ENCODE measurements around the gene IGFBP2. TPM values are rescaled to one million over a fixed set of nuclear protein-coding genes. Genes with fewer than 3 reads are reported as not detected.
A peak's percentile ranks its signal among the peaks of the same experiment; 100 is the strongest.

Gene IGFBP2
- total and polyA plus RNA-seq, 2 of the 8 experiments (the other 6 are each of a cell fraction or from before 2014, with no cell fraction given), result 326 to 782 TPM

- Histone ChIP-seq H2AFZ (ENCODE audit: low read length) (no peak overlapping the region), H3K23me2 (ENCODE audit: low read depth, low read length) (peaks cover 28% of the 10 kb centered on the region), H3K27me3 (replicated peaks in 1 of 4; ENCODE audit: control insufficient read depth in 3 of 4, extremely low read depth in 1 of 4, insufficient read depth in 3 of 4, low read length in 3 of 4) (peaks cover 0 to 16% (median 15%) of the 10 kb centered on the region in 4 experiments; a peak in 5 of 7 replicates), H4K20me1 (replicated peaks in 1 of 2; ENCODE audit: control insufficient read depth in 1 of 2, insufficient read depth in 2 of 2, low read length in 2 of 2) (no peaks in the 10 kb centered on the region), H3K9ac (replicated peaks in 1 of 4; ENCODE audit: extremely low read depth in 1 of 4, low read depth in 3 of 4, low read length in 3 of 4) (no peak overlapping the region), H3K4me2 (ENCODE audit: insufficient read depth in 1 of 2, low read depth in 2 of 2, low read length in 2 of 2) (peak overlapping the region in 1 of 2 experiments; percentile 94; a peak in 1 of 4 replicates), H4K91ac (replicated peaks; ENCODE audit: insufficient read length, low read length) (no peak overlapping the region), H2BK120ac (replicated peaks; ENCODE audit: low read depth, low read length) (no peak overlapping the region), H2BK15ac (ENCODE audit: low read length) (no peak overlapping the region), H3K9me3 (ENCODE audit: insufficient read depth in 2 of 2, low read depth in 1 of 2, low read length in 1 of 2) (no peaks in the 10 kb centered on the region), H4K5ac (ENCODE audit: insufficient read length, low read depth, low read length) (no peak overlapping the region), H3K56ac (replicated peaks; ENCODE audit: insufficient read length, low read depth, low read length) (no peak overlapping the region), H2BK20ac (ENCODE audit: low read length) (0 out of 2 replicates have a peak overlapping the region, but pooled peaks have one; percentile 53), H3K4ac (replicated peaks; ENCODE audit: insufficient read length, low read depth, low read length) (no peak overlapping the region), H3K4me3 (ENCODE audit: extremely low read depth in 1 of 4, insufficient read depth in 2 of 4, low read depth in 3 of 4, low read length in 4 of 4) (no peak overlapping the region), H4K8ac (ENCODE audit: extremely low read depth, insufficient read depth, low read length) (no peak overlapping the region), H2BK12ac (ENCODE audit: low read depth, low read length) (no peak overlapping the region; the same call in 1 of the 2 replicates), H3K18ac (ENCODE audit: extremely low read depth, low read length) (no peak overlapping the region; the same call in 1 of the 2 replicates), H3K36me3 (ENCODE audit: control insufficient read depth in 2 of 4, insufficient read depth in 4 of 4, low read length in 3 of 4) (no peaks in the 10 kb centered on the region), H3K27ac (ENCODE audit: low read depth, low read length) (no peak overlapping the region), H3K4me1 (replicated peaks in 1 of 4; ENCODE audit: control insufficient read depth in 3 of 4, insufficient read depth in 4 of 4, low read length in 3 of 4) (peaks cover 3 to 10% (median 7%) of the 10 kb centered on the region in 4 experiments), H3K79me1 (ENCODE audit: low read depth, low read length) (no peaks in the 10 kb centered on the region), H3K79me2 (ENCODE audit: control insufficient read depth in 1 of 2, insufficient read depth in 2 of 2, low read length in 2 of 2) (no peaks in the 10 kb centered on the region), H3K14ac (ENCODE audit: insufficient read length) (no peak overlapping the region), H2BK5ac (ENCODE audit: low read depth, low read length) (no peak overlapping the region), H2AK5ac (ENCODE audit: low read depth, low read length) (peak overlapping the region; percentile 25; the same call in 1 of the 2 replicates), H3K23ac (ENCODE audit: insufficient read length) (no peak overlapping the region)
- DNase-seq (ENCODE audit: low read depth in 1 of 2, low spot score in 2 of 2) (no peak), FAIRE-seq (no peak)
- WGBS, 2 experiments (ENCODE audit: extremely low coverage in 1 of 2, insufficient coverage in 1 of 2, insufficient read length in 1 of 2, insufficient replicate concordance in 2 of 2, low coverage in 1 of 2, low lambda C conversion rate in 2 of 2, missing lambda C conversion rate in 1 of 2), result 90% methylated on average over 1 of the region's 1 CpG; no CpG with 5 or more reads in 1 of the 2 experiments
- no peak for TF ChIP-seq ZNF274 (IDR thresholded peaks at IDR 0.05; ENCODE audit: borderline replicate concordance, extremely low read depth, low read length)
- no peak for TF ChIP-seq ASH2L (IDR thresholded peaks at IDR 0.05; ENCODE audit: low read length)
- no peak for TF ChIP-seq CHD2 (IDR thresholded peaks at IDR 0.05; ENCODE audit: low read length)
- no peak for TF ChIP-seq USF2 (IDR thresholded peaks at IDR 0.05; ENCODE audit: low read length)
- ChIA-PET CTCF (ENCODE audit: partially characterized antibody) (interaction anchor here (0.8 to 5.4 kb wide), 32 partner anchors 9 to 1058 kb away, joined by 3 to 41 read pairs (median 5); no protein-coding TSS in a partner anchor), POLR2A (ENCODE audit: partially characterized antibody) (no interaction called here)
These were observed 63.1 kb downstream of the IGFBP2 start for GRCh38 chr2:216696321-216696720.

Measured in H1 (cell line).